PC-3 (cell line): Measurements from ENCODE around the gene MADCAM1. TPM values are rescaled to one million over a fixed set of nuclear protein-coding genes. Genes with fewer than 3 reads are reported as not detected.

ENCODE experiments used
- ATAC-seq: fragments of 200-7000 bp; cut with Tn5 transposase; 2 replicates; pipeline ENCODE4 v1.9.1; 2020; ENCODE audit warnings: mild to moderate bottlenecking, moderate library complexity
- BruUV-seq: library from RNA; stranded (reverse); fragments of 400-500 nt; replicated peaks from 2 replicates; lab custom pipeline; 2021; lab: Mats Ljungman, UMichigan
- CTCF ChIA-PET: fragments of 300-600 bp; sonication (Branson Sonifier 250); formaldehyde crosslinking; loops from one replicate; lab custom pipeline; 2022; ENCODE audit warnings: antibody characterized with exemption; lab: Charles Lee
- POLR2A ChIA-PET: fragments of 300-600 bp; sonication (Branson Sonifier 250); formaldehyde crosslinking; loops from one replicate; lab custom pipeline; 2022; ENCODE audit warnings: antibody characterized with exemption; ENCODE audit not compliant: unreplicated experiment; lab: Charles Lee
- DNase-seq: peaks from one replicate; pipeline ENCODE4 v3.0.0-alpha.2; 2015
- H2AFZ ChIP-seq: fragments of 300-600 bp; sonication (generic); 2 replicates; pipeline ENCODE4 v1.6.0; 2016; ENCODE audit warnings: antibody characterized with exemption, low read length
- H3F3A ChIP-seq: fragments of 300-600 bp; sonication (generic); one replicate; pipeline ENCODE4 v1.6.0; 2017; ENCODE audit warnings: antibody characterized with exemption, low read length, control low read depth, mild to moderate bottlenecking; ENCODE audit not compliant: unreplicated experiment
- H3K27ac ChIP-seq: fragments of 300-600 bp; sonication (generic); 2 replicates; pipeline ENCODE4 v1.5.1; 2016; ENCODE audit warnings: mild to moderate bottlenecking, low read length
- H3K27me3 ChIP-seq: fragments of 300-600 bp; sonication (generic); 2 replicates; pipeline ENCODE4 v1.6.1; 2016; ENCODE audit warnings: low read length, mixed read lengths
- H3K36me3 ChIP-seq: fragments of 300-600 bp; sonication (generic); 2 replicates; pipeline ENCODE4 v1.6.1; 2016; ENCODE audit warnings: low read depth, mixed run types, low read length, mixed read lengths
- H3K4me1 ChIP-seq: fragments of 300-600 bp; sonication (generic); 2 replicates; pipeline ENCODE4 v1.5.1; 2016; ENCODE audit warnings: low read length; ENCODE audit not compliant: insufficient read depth
- H3K4me2 ChIP-seq: fragments of 300-600 bp; sonication (generic); 2 replicates; pipeline ENCODE4 v1.6.0; 2016; ENCODE audit warnings: low read length
- H3K4me3 ChIP-seq: fragments of 300-600 bp; sonication (generic); 2 replicates; pipeline ENCODE4 v1.5.1; 2016; ENCODE audit warnings: mild to moderate bottlenecking, low read length, mixed read lengths
- H3K79me2 ChIP-seq: fragments of 300-600 bp; sonication (generic); 2 replicates; pipeline ENCODE4 v1.6.1; 2017; ENCODE audit warnings: low read length, mixed read lengths
- H3K9ac ChIP-seq: fragments of 300-600 bp; sonication (generic); 2 replicates; pipeline ENCODE4 v1.6.0; 2016; ENCODE audit warnings: mild to moderate bottlenecking, low read length
- H3K9me2 ChIP-seq: fragments of 300-600 bp; sonication (generic); replicated peaks from 2 replicates; pipeline ENCODE4 v1.6.1; 2016; ENCODE audit warnings: mixed run types, low read length, mixed read lengths
- H3K9me3 ChIP-seq: fragments of 300-600 bp; sonication (generic); 2 replicates; pipeline ENCODE4 v1.6.1; 2016; ENCODE audit warnings: low read length, mixed read lengths
- H4K20me1 ChIP-seq: fragments of 300-600 bp; sonication (generic); 2 replicates; pipeline ENCODE4 v1.6.1; 2016; ENCODE audit warnings: low read length, mixed read lengths
- EZH2 ChIP-seq: fragments of 300-600 bp; sonication (generic); IDR thresholded peaks from one replicate; pipeline ENCODE4 v1.6.1; 2017; ENCODE audit warnings: antibody characterized with exemption, mild to moderate bottlenecking, low read length; ENCODE audit not compliant: unreplicated experiment
- EZH2phosphoT487 ChIP-seq: fragments of 300-600 bp; sonication (generic); IDR thresholded peaks from 2 replicates; pipeline ENCODE4 v1.6.1; 2018; ENCODE audit warnings: mild to moderate bottlenecking, antibody characterized with exemption, low read length, borderline replicate concordance
- intact Hi-C: fragments of 100-400 bp; cut with micrococcal nuclease; formaldehyde crosslinking; loops from 2 replicates; pipeline ENCODE4 v1.9.0; 2023
- total RNA-seq: library from RNA; depleted of rRNA; stranded (reverse); fragments of >200 nt; gene quantifications from 2 replicates; pipeline ENCODE4 v1.2.3, GENCODE V29; 2014
- TF ChIP-seq, protein P1 (sequence below): fragments of 300-600 bp; sonication (generic); conservative IDR thresholded peaks from 2 replicates; pipeline ENCODE4 v1.5.1; 2017; ENCODE audit warnings: antibody characterized with exemption, low read depth, mild to moderate bottlenecking, low read length

Gene MADCAM1
- total RNA-seq, 1 experiment from 2014 or later, result 0.11 TPM

- intact Hi-C loops, result no loop called here
- no peak for DNase-seq
- Histone ChIP-seq H3K4me2 (no peak overlapping the region), H3K4me3 (no peak overlapping the region), H3K9me2 (no peaks in the 10 kb centered on the region), H3K9me3 (no peaks in the 10 kb centered on the region), H3K36me3 (no peaks in the 10 kb centered on the region; the same call in 1 of the 2 replicates), H3K9ac (no peak overlapping the region), H4K20me1 (no peaks in the 10 kb centered on the region), H3K27ac (no peak overlapping the region), H3K4me1 (no peaks in the 10 kb centered on the region), H2AFZ (no peak overlapping the region), H3K79me2 (no peaks in the 10 kb centered on the region), H3F3A (no peaks in the 10 kb centered on the region), H3K27me3 (no peaks in the 10 kb centered on the region)
- ChIA-PET CTCF (no interaction called here), POLR2A (no interaction called here)
- no peak for TF ChIP-seq EZH2
- no peak for TF ChIP-seq EZH2phosphoT487
- TF ChIP-seq, protein P1, sequence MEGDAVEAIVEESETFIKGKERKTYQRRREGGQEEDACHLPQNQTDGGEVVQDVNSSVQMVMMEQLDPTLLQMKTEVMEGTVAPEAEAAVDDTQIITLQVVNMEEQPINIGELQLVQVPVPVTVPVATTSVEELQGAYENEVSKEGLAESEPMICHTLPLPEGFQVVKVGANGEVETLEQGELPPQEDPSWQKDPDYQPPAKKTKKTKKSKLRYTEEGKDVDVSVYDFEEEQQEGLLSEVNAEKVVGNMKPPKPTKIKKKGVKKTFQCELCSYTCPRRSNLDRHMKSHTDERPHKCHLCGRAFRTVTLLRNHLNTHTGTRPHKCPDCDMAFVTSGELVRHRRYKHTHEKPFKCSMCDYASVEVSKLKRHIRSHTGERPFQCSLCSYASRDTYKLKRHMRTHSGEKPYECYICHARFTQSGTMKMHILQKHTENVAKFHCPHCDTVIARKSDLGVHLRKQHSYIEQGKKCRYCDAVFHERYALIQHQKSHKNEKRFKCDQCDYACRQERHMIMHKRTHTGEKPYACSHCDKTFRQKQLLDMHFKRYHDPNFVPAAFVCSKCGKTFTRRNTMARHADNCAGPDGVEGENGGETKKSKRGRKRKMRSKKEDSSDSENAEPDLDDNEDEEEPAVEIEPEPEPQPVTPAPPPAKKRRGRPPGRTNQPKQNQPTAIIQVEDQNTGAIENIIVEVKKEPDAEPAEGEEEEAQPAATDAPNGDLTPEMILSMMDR, result no peak
- BruUV-seq, result no TSS peak
- ATAC-seq, result no peak
These were observed 17.9 kb downstream of the MADCAM1 start for GRCh38 chr19:514166-514663.

DNA sequence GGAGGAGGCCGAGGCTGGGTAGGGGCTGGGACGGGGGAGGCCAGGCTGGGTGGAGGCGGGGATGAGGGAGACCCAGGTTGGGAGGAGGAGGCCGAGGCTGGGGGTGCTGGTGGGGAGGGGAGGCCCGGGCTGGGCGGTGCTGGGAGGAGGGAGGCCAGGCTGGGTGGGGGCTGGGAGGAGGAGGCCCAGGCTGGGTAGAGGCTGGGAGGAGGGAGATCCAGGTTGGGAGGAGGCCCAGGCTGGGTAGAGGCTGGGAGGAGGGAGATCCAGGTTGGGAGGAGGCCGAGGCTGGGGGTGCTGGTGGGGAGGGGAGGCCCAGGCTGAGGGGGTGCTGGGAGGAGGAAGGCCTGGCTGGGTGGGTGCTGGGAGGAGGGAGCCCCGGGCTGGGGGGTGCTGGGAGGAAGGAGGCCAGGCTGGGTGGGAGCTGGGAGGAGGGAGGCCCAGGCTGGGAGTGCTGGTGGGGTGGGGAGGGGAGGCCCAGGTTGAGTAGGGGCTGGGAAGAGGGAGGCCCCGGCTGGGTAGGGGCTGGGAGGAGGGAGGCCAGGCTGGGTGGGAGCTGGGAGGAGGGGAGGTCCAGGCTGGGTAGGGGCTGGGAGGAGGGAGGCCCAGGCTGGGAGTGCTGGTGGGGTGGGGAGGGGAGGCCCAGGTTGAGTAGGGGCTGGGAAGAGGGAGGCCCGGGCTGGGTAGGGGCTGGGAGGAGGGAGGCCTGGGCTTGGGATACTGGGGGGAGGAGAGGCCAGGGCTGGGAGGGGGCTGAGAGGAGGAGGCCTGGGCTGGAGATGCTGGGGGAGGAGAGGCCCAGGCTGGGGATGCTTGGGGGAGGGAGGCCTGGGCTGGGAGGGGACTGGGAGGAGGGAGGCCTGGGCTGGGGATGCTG is 21.7 kb downstream of the MADCAM1 start:
- DNase-seq (no peak), ATAC-seq (no peak)
- Histone ChIP-seq H2AFZ (no peak overlapping the region), H3K4me1 (no peaks in the 10 kb centered on the region), H3K27ac (no peak overlapping the region), H3F3A (no peaks in the 10 kb centered on the region), H3K9ac (no peak overlapping the region), H3K9me3 (no peaks in the 10 kb centered on the region), H4K20me1 (no peaks in the 10 kb centered on the region), H3K36me3 (no peaks in the 10 kb centered on the region), H3K4me2 (no peak overlapping the region), H3K4me3 (no peak overlapping the region), H3K79me2 (no peaks in the 10 kb centered on the region), H3K27me3 (no peaks in the 10 kb centered on the region), H3K9me2 (no peaks in the 10 kb centered on the region)
- no peak for TF ChIP-seq EZH2phosphoT487
- TF ChIP-seq EZH2, result no peak
- TF ChIP-seq, protein P1, result no peak
- ChIA-PET POLR2A (no interaction called here), CTCF (no interaction called here)
- intact Hi-C loops, result no loop called here
- no TSS peak for BruUV-seq

DNA sequence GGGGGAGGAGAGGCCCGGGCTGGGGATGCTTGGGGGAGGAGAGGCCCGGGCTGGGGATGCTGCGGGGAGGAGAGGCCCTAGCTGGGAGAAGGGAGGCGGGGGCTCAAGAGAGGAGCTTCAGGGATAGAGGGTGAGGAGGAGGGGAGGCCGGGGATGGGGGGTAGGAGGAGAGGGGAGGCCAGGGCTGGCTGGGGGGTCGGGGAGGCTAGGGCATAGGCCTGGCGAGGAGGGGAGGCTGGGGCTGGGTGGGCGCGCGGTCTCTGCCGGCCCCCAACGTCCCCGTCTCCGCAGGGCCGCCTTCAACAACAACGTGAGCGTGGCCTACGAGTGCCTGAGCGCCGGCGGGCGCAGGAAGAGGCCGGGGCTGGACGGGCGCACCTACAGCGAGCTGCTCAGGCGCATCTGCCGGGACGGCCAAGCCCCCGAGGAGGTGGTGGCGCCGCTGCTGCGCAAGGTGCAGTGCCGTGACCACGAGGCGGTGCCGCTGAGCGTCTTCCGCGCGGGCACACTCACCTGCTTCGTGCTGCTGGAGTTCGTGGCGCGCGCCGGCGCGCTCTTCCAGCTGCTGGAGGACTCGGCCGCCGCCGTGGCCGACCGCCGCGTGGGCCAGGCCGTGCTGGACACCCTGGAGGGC is 22.4 kb downstream of the MADCAM1 start:
- ATAC-seq (no peak), DNase-seq (no peak)
- H3K9me3 ChIP-seq, result no peaks in the 10 kb centered on the region
- no peaks in the 10 kb centered on the region for H3K4me1 ChIP-seq
- H3K4me3 ChIP-seq, result no peak overlapping the region
- no TSS peak for BruUV-seq
- TF ChIP-seq EZH2, result no peak
- TF ChIP-seq EZH2phosphoT487, result no peak
- TF ChIP-seq, protein P1, result no peak
- no peak overlapping the region for H3K4me2 ChIP-seq
- intact Hi-C loops, result no loop called here
- no peak overlapping the region for H2AFZ ChIP-seq
- H3K79me2 ChIP-seq, result no peaks in the 10 kb centered on the region
- H3F3A ChIP-seq, result no peaks in the 10 kb centered on the region
- ChIA-PET POLR2A (no interaction called here), CTCF (no interaction called here)
- H3K36me3 ChIP-seq, result no peaks in the 10 kb centered on the region
- no peaks in the 10 kb centered on the region for H3K9me2 ChIP-seq
- H3K27me3 ChIP-seq, result no peaks in the 10 kb centered on the region
- no peak overlapping the region for H3K27ac ChIP-seq
- no peaks in the 10 kb centered on the region for H4K20me1 ChIP-seq
- no peak overlapping the region for H3K9ac ChIP-seq
